C4-2B (cell line): ENCODE data around the gene ADM2.
A peak's percentile ranks its signal among the peaks of the same experiment; 100 is the strongest.

Experiments used
- H3K27ac ChIP-seq: fragments of 450-650 bp; 2 replicates; pipeline ENCODE4 v1.5.1; 2017
- CTCF ChIP-seq: fragments of 450-650 bp; conservative IDR thresholded peaks from 2 replicates; pipeline ENCODE4 v1.5.1; 2017; ENCODE audit warnings: mild to moderate bottlenecking
- ZFX ChIP-seq: fragments of 450-650 bp; IDR thresholded peaks from 2 replicates; pipeline ENCODE4 v1.6.1; 2017

Gene ADM2

GRCh38 chr22:50507421-50507990 lies 26.2 kb downstream of the ADM2 start, which contains the start of gene LMF2:
Gene LMF2 (minus strand): TSS chr22:50507702. CDS start chr22:50507675, 27 bp downstream.
- H3K27ac ChIP-seq = peak within 1 kb of the TSS; percentile 85
- no peak for TF ChIP-seq CTCF
- TF ChIP-seq ZFX = peak; percentile 82; the same call in 1 of the 2 replicates

GRCh38 chr22:50507991-50508884 lies 26.9 kb downstream of the ADM2 start, which contains the start of gene NCAPH2:
Gene NCAPH2 (plus strand): TSS chr22:50508224. CDS start chr22:50508338, 114 bp downstream.
- TF ChIP-seq ZFX = 0 out of 2 replicates have a peak, but pooled peaks have one; percentile 16
- TF ChIP-seq CTCF = no peak
- peak within 1 kb of the TSS; percentile 85 for H3K27ac ChIP-seq

- H3K27ac ChIP-seq = peak overlapping the region; percentile 83; the same call in 1 of the 2 replicates
- TF ChIP-seq ZFX (no peak), CTCF (no peak)
Measured at GRCh38 chr22:50508897-50509296, 27.6 kb downstream of the ADM2 start.

GRCh38 chr22:50513175-50513574 lies 31.8 kb downstream of the ADM2 start:
- TF ChIP-seq ZFX = no peak
- no peak for TF ChIP-seq CTCF
- no peak overlapping the region for H3K27ac ChIP-seq

GRCh38 chr22:50516068-50516467 lies 34.7 kb downstream of the ADM2 start:
- no peak overlapping the region for H3K27ac ChIP-seq
- TF ChIP-seq ZFX (no peak), CTCF (no peak)

GRCh38 chr22:50516891-50517290 lies 35.5 kb downstream of the ADM2 start:
- TF ChIP-seq CTCF = no peak
- H3K27ac ChIP-seq = no peak overlapping the region
